Cerebellar cortex (tissue), 1 donor: Measurements from ENCODE around the gene KIFAP3.
"Not testable (repeated sequence)": the region's sequence is repeated elsewhere in the genome, so short reads cannot be mapped to it uniquely, and the experiment has no call there.

Source experiments
- DNase-seq: peaks from one replicate; pipeline ENCODE4 v3.0.0-alpha.2; 2015; ENCODE audit warnings: low spot score

KIFAP3 gene

GRCh38 chr1:170063109-170063826 lies 11.2 kb downstream of the KIFAP3 start:
- DNase-seq = no peak

DNA sequence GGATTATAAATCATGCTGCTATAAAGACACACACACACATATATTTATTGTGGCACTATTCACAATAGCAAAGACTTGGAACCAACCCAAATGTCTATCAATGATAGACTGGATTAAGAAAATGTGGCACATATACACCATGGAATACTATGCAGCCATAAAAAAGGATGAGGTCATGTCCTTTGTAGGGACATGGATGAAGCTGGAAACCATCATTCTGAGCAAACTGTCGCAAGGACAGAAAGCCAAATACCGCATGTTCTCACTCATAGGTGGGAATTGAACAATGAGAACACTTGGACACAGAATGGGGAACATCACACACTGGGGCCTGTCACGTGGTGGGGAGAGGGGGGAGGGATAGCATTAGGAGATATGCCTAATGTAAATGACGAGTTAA lies 12.8 kb downstream of the KIFAP3 start:
- not testable (repeated sequence) for DNase-seq

DNA sequence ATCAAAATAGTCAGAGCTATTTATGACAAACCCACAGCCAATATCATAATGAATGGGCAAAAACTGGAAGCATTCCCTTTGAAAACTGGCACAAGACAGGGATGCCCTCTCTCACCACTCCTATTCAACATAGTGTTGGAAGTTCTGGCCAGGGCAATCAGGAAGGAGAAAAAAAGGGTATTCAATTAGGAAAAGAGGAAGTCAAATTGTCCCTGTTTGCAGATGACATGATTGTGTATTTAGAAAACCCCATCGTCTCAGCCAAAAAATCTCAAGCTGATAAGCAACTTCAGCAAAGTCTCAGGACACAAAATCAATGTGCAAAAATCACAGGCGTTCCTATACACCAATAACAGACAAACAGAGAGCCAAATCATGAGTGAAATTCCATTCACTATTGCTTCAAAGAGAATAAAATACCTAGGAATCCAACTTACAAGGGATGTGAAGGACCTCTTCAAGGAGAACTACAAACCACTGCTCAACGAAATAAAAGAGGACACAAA lies 14.4 kb downstream of the KIFAP3 start:
- not testable (repeated sequence) for DNase-seq

GRCh38 chr1:170049176-170049800 lies 25.2 kb downstream of the KIFAP3 start:
- DNase-seq = no peak

GRCh38 chr1:170048515-170048914 lies 26.0 kb downstream of the KIFAP3 start:
- no peak for DNase-seq

- no peak for DNase-seq
Observed at GRCh38 chr1:170044187-170044586, 30.3 kb downstream of the KIFAP3 start.

- DNase-seq = no peak
Observed at GRCh38 chr1:170041423-170042192, 32.9 kb downstream of the KIFAP3 start.

GRCh38 chr1:170032531-170033280 lies 41.8 kb downstream of the KIFAP3 start:
- no peak for DNase-seq

GRCh38 chr1:170030212-170030611 lies 44.3 kb downstream of the KIFAP3 start:
- no peak for DNase-seq

DNA sequence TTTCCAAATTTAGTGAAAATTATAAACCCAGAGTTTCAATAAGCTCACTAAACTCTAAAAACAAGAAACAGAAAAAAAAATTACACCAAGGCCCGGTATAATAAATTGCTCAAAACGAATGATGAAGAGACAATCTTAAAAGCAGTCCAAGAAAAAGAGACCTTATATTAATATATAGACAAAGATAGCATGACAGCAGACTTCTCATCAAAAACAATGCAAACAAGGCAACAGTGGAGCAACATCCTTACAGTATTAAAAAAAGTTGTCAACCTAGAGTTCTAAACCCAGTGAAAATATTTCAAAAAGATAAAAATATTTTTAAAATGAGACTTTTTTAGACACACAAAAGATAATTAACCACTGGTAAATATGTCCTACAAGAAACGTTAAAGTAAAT lies 46.7 kb downstream of the KIFAP3 start:
- no peak for DNase-seq

DNA sequence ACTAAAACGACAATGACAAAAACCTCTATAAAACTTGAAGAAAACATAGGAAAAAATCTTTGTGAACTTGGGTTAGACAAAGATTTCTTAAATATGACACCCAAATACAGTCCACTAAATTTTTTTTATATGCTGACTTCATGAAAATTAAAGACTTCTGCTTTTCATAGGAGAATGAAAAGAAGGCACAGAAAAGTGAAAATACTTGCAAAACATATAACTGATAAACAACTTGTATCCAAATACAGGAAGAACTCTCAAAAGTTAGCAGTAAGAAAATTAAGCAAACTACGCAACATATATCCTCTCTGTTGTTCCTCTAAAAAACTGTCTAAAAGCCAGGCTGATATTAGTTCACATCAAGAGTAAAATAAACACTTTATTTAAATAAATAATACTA lies 53.6 kb downstream of the KIFAP3 start:
- DNase-seq = no peak

DNA sequence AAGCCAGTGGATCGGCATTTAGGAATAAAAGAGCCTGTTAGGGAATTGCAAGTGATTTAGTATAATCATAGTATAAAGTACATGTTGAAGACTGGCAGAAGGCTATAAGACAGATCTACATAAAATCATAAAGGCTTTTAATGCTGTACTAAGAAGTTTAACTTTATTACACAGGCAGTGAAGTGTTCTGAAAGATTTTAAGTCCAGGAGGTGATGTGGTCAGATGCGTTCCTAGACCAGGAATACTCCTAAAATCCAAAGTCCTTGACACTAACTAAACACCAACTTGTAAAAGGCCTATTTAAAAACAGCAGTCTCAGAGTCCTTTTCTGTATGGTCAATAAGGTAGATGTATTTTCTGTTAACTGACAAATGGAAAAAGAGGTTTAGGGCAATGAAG lies 57.0 kb downstream of the KIFAP3 start:
- no peak for DNase-seq

DNA sequence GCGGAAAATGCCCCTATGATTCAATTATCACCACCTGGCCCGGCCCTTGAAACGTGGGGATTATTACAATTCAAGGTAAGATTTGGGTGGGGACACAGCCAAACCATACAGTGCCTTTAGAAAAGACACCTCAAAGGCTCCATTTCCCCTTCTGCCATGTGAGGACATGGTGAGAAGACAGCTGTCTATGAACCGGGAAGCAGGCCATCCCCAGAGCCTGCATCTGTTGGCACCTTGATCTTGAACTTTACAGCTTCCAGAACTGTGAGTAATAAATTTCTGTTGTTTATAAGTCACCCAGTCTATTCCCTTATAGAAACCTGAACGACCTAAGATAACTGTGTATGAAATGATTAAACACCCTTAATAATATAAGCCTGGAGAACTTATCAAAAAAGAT lies 61.6 kb downstream of the KIFAP3 start:
- DNase-seq = no peak

DNA sequence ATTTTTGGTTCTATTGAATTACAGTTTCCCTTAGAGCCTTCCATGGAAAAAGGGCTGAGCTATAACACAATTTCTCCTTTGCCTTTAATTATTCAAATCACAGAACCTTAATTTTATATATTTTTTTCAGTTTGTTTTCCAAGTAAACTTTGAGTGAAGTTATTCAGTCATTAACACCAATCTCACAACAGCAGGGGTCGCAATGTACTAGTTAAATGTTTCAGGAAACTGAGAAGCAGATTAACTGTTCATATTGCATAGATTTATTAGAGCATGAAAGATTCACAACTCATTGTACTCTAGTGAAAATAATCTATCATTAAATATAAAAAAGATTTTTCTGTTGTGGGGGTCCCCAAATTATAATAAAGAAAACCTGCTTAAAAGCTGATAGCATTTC lies 64.1 kb downstream of the KIFAP3 start:
- no peak for DNase-seq

- DNase-seq = no peak
Observed at GRCh38 chr1:170009551-170009950, 64.9 kb downstream of the KIFAP3 start.

DNA sequence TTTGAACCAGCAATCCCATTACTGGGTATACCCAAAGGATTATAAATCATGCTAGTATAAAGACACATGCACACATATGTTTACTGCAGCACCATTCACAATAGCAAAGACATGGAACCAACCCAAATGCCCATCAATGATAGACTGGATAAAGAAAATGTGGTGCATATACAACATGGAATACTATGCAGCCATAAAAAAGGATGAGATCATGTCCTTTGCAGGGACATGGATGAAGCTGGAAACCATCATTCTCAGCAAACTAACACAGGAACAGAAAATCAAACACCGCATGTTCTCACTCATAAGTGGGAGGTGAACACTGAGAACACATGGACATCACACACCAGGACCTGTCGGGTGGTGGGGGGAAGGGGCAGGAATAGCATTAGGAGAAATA lies 65.8 kb downstream of the KIFAP3 start:
- not testable (repeated sequence) for DNase-seq

DNA sequence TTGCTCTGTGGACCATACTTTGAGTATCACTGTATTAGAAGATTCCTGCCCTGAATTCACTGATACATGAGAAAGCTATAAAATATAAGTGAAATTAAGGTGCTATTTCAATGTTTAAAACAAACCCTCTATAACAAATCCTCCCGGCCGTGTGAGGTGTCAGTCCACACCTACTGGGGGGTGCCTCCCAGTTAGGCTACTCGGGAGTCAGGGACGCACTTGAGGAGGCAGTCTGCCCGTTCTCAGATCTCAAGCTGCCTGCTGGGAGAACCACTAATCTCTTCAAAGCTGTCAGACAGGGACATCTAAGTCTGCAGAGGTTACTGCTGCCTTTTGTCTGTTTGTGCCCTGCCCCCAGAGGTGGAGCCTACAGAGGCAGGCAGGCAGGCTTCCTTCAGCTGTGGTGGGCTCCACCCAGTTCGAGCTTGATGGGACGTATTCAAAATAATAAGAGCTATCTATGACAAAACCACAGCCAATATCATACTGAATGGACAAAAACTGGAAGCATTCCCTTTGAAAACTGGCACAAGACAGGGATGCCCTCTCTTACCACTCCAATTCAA lies 71.1 kb downstream of the KIFAP3 start:
- not testable (repeated sequence) for DNase-seq

- peak; percentile 54 for DNase-seq
Observed at GRCh38 chr1:170001266-170001665, 73.2 kb downstream of the KIFAP3 start.

- DNase-seq = peak; percentile 57
Observed at GRCh38 chr1:169999761-170000160, 74.7 kb downstream of the KIFAP3 start.

DNA sequence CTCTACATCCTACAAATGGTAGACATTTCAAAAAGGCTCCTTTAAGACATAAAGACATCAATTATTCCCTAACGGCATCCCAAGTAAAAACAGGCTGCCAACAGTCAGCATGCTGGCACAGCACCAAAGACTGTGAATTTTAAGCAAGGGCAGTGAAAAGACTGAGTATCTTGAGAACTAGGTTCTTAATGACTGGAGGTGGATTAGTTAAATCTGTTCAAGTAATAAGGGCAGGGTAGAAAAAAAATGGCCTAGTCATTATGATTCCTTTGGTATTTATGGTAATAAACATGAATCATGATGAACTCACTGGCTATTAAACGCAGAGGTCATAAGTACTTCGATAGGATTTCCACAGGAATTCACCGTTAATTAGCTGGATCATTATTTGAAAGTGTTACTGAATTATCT lies 75.2 kb downstream of the KIFAP3 start:
- DNase-seq = peak; percentile 77

- DNase-seq = no peak
Observed at GRCh38 chr1:169995993-169996392, 78.5 kb downstream of the KIFAP3 start.

DNA sequence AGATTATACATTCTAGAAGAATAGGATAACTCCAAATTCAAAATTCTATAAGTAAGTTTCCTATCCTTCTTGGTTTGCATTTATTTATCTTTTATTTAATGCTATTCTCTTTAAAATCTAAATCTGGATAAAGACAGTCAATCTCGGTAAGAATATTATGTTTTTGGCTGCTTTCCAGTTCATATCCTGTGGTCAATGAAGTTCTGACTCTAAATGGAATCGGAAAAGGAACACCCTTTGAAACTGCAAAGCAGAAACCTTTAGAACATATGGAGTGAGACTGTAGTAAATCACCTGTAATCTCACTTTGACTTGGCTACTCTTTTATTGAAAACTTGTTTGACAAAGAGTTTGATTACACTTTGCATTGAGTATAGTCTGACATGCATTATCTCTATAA lies 85.2 kb downstream of the KIFAP3 start:
- DNase-seq = no peak
